KMS-11 (cell line): ENCODE data around the gene HSD3B2.

Experiments
- H2AFZ ChIP-seq: fragments of 200-600 bp; sonication (generic); 2 replicates; pipeline ENCODE4 v1.6.1; 2016; ENCODE audit warnings: antibody characterized with exemption, mixed run types, low read depth
- H3K27ac ChIP-seq: fragments of 200-600 bp; sonication (generic); 2 replicates; pipeline ENCODE4 v1.6.1; 2016; ENCODE audit warnings: mild to moderate bottlenecking, mixed run types
- H3K27me3 ChIP-seq: fragments of 200-600 bp; sonication (generic); 2 replicates; pipeline ENCODE4 v1.6.1; 2017; ENCODE audit warnings: mild to moderate bottlenecking, low read depth, mixed run types, moderate library complexity; ENCODE audit not compliant: insufficient read depth
- H3K36me3 ChIP-seq: fragments of 200-600 bp; sonication (generic); 2 replicates; pipeline ENCODE4 v1.6.1; 2017; ENCODE audit warnings: mild to moderate bottlenecking, mixed run types; ENCODE audit not compliant: insufficient read depth
- H3K4me1 ChIP-seq: fragments of 200-600 bp; sonication (generic); 2 replicates; pipeline ENCODE4 v1.6.1; 2016; ENCODE audit warnings: mild to moderate bottlenecking, low read depth, mixed run types; ENCODE audit not compliant: poor library complexity, severe bottlenecking
- H3K4me2 ChIP-seq: fragments of 200-600 bp; sonication (generic); 2 replicates; pipeline ENCODE4 v1.7.0; 2016; ENCODE audit warnings: mild to moderate bottlenecking, mixed run types
- H3K4me3 ChIP-seq: fragments of 200-600 bp; sonication (generic); IDR thresholded peaks from 2 replicates; pipeline ENCODE4 v1.6.1; 2017; ENCODE audit warnings: low read depth, low read length, mixed read lengths; ENCODE audit not compliant: insufficient read depth
- H3K79me2 ChIP-seq: fragments of 200-600 bp; sonication (generic); 2 replicates; pipeline ENCODE4 v1.6.1; 2016; ENCODE audit warnings: low read depth, mixed run types; ENCODE audit not compliant: insufficient read depth
- H3K9ac ChIP-seq: fragments of 200-600 bp; sonication (generic); 2 replicates; pipeline ENCODE4 v1.6.1; 2016; ENCODE audit warnings: mild to moderate bottlenecking, mixed run types
- H4K20me1 ChIP-seq: fragments of 200-600 bp; sonication (generic); 2 replicates; pipeline ENCODE4 v1.6.1; 2016; ENCODE audit warnings: mild to moderate bottlenecking, mixed run types; ENCODE audit not compliant: insufficient read depth
- TF ChIP-seq, protein P1 (sequence below): fragments of 200-600 bp; sonication (generic); conservative IDR thresholded peaks from 2 replicates; pipeline ENCODE4 v1.6.1; 2017; ENCODE audit warnings: low read depth, mild to moderate bottlenecking, antibody characterized with exemption, low read length, moderate library complexity, mixed read lengths

HSD3B2 gene

DNA sequence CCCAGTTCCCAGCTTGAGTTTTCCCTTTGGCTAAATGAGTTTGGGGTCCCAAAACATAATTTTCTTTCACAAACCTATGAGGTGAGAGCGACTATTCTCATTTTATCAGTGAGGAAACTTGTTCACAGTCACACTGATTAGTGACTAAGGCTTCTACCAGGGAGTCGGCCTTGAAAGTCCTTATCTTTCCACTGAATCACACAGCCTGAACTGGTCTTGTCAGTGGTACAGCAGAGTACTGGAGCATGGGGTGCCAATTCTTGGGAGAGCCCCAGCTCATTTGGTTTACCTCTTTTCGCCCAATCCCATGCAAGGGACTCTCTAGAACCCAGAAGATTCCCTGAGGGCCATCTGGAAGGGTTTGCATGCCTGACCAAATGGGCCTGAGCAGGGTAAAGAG is 16.9 kb downstream of the HSD3B2 start:
- Histone ChIP-seq H3K9ac (no peak overlapping the region), H3K4me1 (no peaks in the 10 kb centered on the region), H3K27ac (no peak overlapping the region), H4K20me1 (no peaks in the 10 kb centered on the region), H3K4me3 (no peak overlapping the region), H3K4me2 (no peak overlapping the region), H3K27me3 (no peaks in the 10 kb centered on the region), H2AFZ (no peak overlapping the region), H3K79me2 (no peaks in the 10 kb centered on the region), H3K36me3 (no peaks in the 10 kb centered on the region)
- TF ChIP-seq, protein P1, sequence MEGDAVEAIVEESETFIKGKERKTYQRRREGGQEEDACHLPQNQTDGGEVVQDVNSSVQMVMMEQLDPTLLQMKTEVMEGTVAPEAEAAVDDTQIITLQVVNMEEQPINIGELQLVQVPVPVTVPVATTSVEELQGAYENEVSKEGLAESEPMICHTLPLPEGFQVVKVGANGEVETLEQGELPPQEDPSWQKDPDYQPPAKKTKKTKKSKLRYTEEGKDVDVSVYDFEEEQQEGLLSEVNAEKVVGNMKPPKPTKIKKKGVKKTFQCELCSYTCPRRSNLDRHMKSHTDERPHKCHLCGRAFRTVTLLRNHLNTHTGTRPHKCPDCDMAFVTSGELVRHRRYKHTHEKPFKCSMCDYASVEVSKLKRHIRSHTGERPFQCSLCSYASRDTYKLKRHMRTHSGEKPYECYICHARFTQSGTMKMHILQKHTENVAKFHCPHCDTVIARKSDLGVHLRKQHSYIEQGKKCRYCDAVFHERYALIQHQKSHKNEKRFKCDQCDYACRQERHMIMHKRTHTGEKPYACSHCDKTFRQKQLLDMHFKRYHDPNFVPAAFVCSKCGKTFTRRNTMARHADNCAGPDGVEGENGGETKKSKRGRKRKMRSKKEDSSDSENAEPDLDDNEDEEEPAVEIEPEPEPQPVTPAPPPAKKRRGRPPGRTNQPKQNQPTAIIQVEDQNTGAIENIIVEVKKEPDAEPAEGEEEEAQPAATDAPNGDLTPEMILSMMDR: no peak

DNA sequence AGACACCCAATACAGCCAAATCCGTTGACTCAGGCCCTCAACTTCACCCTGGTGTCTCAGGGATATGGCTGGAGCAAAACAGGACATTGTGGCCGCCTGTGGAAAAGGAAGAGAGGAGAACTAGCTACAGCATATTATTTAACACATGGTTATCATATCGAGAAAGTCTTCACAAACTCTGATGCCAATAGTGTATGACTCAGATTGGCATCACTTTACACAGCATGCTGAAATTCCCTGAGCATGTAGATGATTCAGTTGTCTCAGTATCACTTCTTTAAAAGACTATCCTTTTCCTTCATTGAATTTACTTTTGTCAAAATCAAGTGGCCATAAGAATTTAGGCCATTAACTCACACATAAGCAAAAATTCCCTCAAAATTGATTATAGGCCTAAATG is 20.1 kb downstream of the HSD3B2 start:
- H3K4me2 ChIP-seq: no peak overlapping the region
- H3K9ac ChIP-seq: no peak overlapping the region
- H2AFZ ChIP-seq: no peak overlapping the region
- no peaks in the 10 kb centered on the region for H3K79me2 ChIP-seq
- no peaks in the 10 kb centered on the region for H4K20me1 ChIP-seq
- TF ChIP-seq, protein P1: no peak
- no peaks in the 10 kb centered on the region for H3K36me3 ChIP-seq
- H3K4me3 ChIP-seq: no peak overlapping the region
- H3K27ac ChIP-seq: no peak overlapping the region
- H3K27me3 ChIP-seq: no peaks in the 10 kb centered on the region
- no peaks in the 10 kb centered on the region for H3K4me1 ChIP-seq

DNA sequence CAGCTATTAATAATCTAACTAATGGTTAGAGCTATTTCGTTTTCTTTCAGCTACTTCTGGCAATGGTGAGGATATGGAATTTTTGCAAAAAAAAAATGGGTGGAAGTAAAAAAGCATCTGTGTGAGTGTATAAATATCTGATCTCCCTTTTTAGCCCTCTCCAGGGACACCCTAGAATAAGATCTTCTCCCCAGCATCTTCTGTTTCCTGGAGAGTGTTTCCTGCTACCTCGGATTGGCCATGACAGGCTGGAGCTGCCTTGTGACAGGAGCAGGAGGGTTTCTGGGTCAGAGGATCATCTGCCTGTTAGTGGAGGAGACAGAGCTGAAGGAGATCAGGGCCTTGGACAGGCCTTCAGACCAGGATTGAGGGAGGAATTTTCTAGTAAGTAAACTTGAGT is 23.8 kb downstream of the HSD3B2 start:
- no peak overlapping the region for H3K4me2 ChIP-seq
- no peaks in the 10 kb centered on the region for H3K4me1 ChIP-seq
- TF ChIP-seq, protein P1: no peak
- H2AFZ ChIP-seq: no peak overlapping the region
- no peaks in the 10 kb centered on the region for H3K27me3 ChIP-seq
- no peaks in the 10 kb centered on the region for H4K20me1 ChIP-seq
- no peaks in the 10 kb centered on the region for H3K36me3 ChIP-seq
- no peak overlapping the region for H3K4me3 ChIP-seq
- H3K79me2 ChIP-seq: no peaks in the 10 kb centered on the region
- H3K27ac ChIP-seq: no peak overlapping the region
- no peak overlapping the region for H3K9ac ChIP-seq

DNA sequence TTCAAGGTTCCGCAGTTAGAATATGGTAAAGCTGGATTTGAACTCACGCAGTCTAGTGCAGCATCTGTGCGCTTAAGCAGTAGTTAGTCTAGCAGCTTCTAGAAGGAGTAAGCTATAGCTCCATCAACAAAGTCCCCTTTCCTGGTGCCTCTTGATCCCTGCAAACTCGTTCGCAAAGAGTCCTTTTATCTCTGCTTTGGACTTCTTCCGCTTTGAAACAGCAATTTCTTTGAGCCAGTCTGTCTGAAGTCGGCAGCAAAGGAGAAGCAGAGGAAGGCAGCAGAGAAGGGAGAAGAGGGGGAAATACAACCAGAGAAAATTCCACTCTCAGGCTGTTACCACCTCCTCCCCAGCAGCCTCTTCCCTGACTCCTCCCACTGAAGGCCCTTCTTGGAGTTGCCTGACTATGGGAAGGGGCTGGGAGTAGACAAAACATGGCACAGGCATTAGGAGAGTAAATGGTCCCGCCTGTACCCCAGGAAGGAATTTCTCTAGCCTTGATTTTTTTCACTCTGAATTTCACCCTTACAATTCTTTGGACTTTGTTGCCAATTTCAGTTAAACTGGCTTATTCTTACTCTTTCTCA is 25.9 kb downstream of the HSD3B2 start:
- H3K9ac ChIP-seq: no peak overlapping the region
- TF ChIP-seq, protein P1: no peak
- no peaks in the 10 kb centered on the region for H3K79me2 ChIP-seq
- H3K27ac ChIP-seq: no peak overlapping the region
- H2AFZ ChIP-seq: no peak overlapping the region
- no peaks in the 10 kb centered on the region for H4K20me1 ChIP-seq
- H3K4me3 ChIP-seq: no peak overlapping the region
- H3K4me2 ChIP-seq: no peak overlapping the region
- no peaks in the 10 kb centered on the region for H3K4me1 ChIP-seq
- no peaks in the 10 kb centered on the region for H3K36me3 ChIP-seq
- H3K27me3 ChIP-seq: no peaks in the 10 kb centered on the region

DNA sequence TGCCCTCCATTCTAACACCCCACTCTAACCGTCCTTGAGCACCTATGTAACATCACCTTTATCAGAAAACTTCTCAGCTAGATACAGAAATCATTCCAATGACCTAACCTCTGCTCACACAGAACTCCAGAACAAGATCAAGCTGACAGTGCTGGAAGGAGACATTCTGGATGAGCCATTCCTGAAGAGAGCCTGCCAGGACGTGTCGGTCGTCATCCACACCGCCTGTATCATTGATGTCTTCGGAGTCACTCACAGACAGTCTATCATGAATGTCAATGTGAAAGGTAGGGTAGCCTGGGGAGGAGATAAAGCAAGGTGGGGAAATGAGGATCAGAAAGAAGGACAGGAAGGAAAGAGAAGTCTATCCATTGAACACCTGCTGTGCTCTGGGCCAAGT is 27.8 kb downstream of the HSD3B2 start:
- TF ChIP-seq, protein P1: no peak
- Histone ChIP-seq H3K36me3 (no peaks in the 10 kb centered on the region), H3K4me2 (no peak overlapping the region), H3K79me2 (no peaks in the 10 kb centered on the region), H2AFZ (no peak overlapping the region), H3K4me3 (no peak overlapping the region), H3K27ac (no peak overlapping the region), H4K20me1 (no peaks in the 10 kb centered on the region), H3K4me1 (no peaks in the 10 kb centered on the region), H3K9ac (no peak overlapping the region), H3K27me3 (no peaks in the 10 kb centered on the region)
